Vagina (tissue), 2 donors: ENCODE data around the gene CREM. TPM values are rescaled to one million over a fixed set of nuclear protein-coding genes. Genes with fewer than 3 reads are reported as not detected.

ENCODE experiments used
- DNase-seq, 2 donors: peaks; one replicate each; pipeline ENCODE4 v3.0.0-alpha.2; 2017; ENCODE audit errors: extremely low spot score in 2 of 2
- H3K27ac ChIP-seq: fragments of 200-600 bp; sonication (generic); one replicate; pipeline ENCODE4 v1.5.1; 2019
- H3K27me3 ChIP-seq: fragments of 200-600 bp; sonication (generic); one replicate; pipeline ENCODE4 v1.5.1; 2019
- H3K36me3 ChIP-seq, 2 donors: fragments of 200-600 bp; sonication (generic); one replicate each; pipeline ENCODE4 v1.5.1; 2017 to 2019
- H3K4me1 ChIP-seq: fragments of 200-600 bp; sonication (generic); one replicate; pipeline ENCODE4 v1.5.1; 2019
- H3K4me3 ChIP-seq, 2 donors: fragments of 200-600 bp; sonication (generic); 1 replicate in 1 of 2; 2 replicates in 1 of 2; pipeline ENCODE4 v1.5.1; 2016 to 2019
- H3K9me3 ChIP-seq: fragments of 200-600 bp; sonication (generic); one replicate; pipeline ENCODE4 v1.5.1; 2019
- POLR2A ChIP-seq, 2 donors: fragments of 450-650 bp; IDR thresholded peaks; one replicate each; pipeline ENCODE4 v1.6.1; 2017; ENCODE audit warnings: antibody characterized with exemption in 2 of 2, mild to moderate bottlenecking in 2 of 2, moderate library complexity in 2 of 2
- POLR2AphosphoS5 ChIP-seq, 2 donors: sonication (generic); formaldehyde crosslinking; IDR thresholded peaks; one replicate each; pipeline ENCODE4 v1.9.0; 2017; ENCODE audit warnings: antibody characterized with exemption in 2 of 2, mild to moderate bottlenecking in 2 of 2, low read depth in 1 of 2; ENCODE audit not compliant: insufficient read depth in 1 of 2
- intact Hi-C: fragments of 100-400 bp; cut with DNase I; formaldehyde crosslinking; loops from one replicate; pipeline ENCODE4 v1.15.1; 2023
- total RNA-seq: library from RNA; depleted of rRNA; stranded (reverse); fragments of >200 nt; gene quantifications from one replicate; pipeline ENCODE4 v1.2.3, GENCODE V29; 2016
- TF ChIP-seq, protein P1 (sequence below), 3 experiments: fragments of 450-650 bp in 2 of 3; fragments of 200-600 bp in 1 of 3; sonication (generic) in 1 of 3; IDR thresholded peaks; one replicate each; pipeline ENCODE4 v1.5.1; 2017 to 2019; ENCODE audit warnings: antibody characterized with exemption in 3 of 3, mild to moderate bottlenecking in 2 of 3, moderate library complexity in 2 of 3

Gene CREM
- total RNA-seq, 1 donor from 2014 or later: 32.9 TPM

DNA sequence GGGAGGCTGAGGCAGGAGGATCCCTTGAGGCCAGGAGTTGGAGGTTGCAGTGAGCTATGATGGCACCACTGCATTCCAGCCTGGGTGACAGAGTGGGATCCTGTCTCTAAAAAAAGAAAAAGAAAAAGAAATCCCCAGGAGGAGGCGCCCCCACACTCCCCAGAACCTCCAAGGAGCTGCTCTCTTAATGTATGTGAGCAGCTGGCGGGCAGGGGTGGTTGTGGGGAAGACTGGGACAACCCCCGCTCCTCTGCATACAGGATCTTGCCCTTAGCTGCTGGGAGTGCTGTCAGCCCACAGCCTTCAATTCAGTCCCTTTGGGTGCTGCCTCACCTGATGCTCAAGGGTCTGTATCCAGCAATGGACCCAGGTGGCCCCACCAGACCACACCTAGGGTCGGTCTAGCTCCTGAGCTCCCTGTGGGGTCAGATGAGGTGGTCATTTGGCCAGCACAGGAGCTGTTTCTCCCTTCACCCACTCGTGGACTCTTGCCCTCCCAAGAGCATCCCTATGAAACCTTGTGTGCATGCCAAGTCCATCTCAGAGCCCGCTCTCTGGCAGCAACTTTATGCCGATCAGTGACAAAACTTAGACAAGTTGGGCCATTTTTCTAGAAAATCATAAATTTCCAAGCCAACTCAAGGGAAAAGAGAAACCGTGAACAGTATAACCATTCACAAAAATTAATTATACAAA, 97.5 kb downstream of the CREM start:
- no peak for DNase-seq
- intact Hi-C loops: no loop called here

DNA sequence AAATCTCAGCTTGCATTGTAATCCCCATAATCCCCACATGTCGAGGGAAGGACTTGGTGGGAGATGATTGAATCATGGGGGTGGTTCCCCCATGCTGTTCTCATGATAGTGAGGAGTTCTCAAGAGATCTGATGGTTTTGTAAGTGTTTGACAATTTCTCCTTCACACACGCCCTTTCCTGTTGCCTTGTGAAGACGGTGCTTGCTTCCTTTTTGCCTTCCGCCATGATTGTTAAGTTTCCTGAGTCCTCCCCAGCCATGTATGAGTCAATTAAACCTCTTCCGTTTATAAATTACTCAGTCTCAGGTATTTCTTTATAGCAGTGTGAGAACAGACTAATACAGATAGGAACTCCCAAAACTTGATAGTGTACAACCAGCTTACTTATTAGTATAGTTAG, 98.6 kb downstream of the CREM start:
- no peak for TF ChIP-seq POLR2AphosphoS5 (IDR thresholded peaks at IDR 0.05; ENCODE audit: insufficient read depth in 1 of 2, low read depth in 1 of 2)
- H3K36me3 ChIP-seq: no peaks in the 10 kb centered on the region
- DNase-seq: no peak
- no peak overlapping the region for H3K27ac ChIP-seq
- H3K27me3 ChIP-seq: no peaks in the 10 kb centered on the region
- no peak overlapping the region for H3K4me3 ChIP-seq
- H3K4me1 ChIP-seq: no peaks in the 10 kb centered on the region
- intact Hi-C loops: no loop called here
- no peaks in the 10 kb centered on the region for H3K9me3 ChIP-seq

More for the DNA sequence above, 97.5 kb downstream of the CREM start:
- TF ChIP-seq POLR2A (IDR thresholded peaks at IDR 0.05) (no peak), POLR2AphosphoS5 (IDR thresholded peaks at IDR 0.05; ENCODE audit: insufficient read depth in 1 of 2, low read depth in 1 of 2) (no peak)
- TF ChIP-seq, protein P1, sequence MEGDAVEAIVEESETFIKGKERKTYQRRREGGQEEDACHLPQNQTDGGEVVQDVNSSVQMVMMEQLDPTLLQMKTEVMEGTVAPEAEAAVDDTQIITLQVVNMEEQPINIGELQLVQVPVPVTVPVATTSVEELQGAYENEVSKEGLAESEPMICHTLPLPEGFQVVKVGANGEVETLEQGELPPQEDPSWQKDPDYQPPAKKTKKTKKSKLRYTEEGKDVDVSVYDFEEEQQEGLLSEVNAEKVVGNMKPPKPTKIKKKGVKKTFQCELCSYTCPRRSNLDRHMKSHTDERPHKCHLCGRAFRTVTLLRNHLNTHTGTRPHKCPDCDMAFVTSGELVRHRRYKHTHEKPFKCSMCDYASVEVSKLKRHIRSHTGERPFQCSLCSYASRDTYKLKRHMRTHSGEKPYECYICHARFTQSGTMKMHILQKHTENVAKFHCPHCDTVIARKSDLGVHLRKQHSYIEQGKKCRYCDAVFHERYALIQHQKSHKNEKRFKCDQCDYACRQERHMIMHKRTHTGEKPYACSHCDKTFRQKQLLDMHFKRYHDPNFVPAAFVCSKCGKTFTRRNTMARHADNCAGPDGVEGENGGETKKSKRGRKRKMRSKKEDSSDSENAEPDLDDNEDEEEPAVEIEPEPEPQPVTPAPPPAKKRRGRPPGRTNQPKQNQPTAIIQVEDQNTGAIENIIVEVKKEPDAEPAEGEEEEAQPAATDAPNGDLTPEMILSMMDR (IDR thresholded peaks at IDR 0.05): no peak
- Histone ChIP-seq H3K4me3 (no peak overlapping the region), H3K27me3 (no peaks in the 10 kb centered on the region), H3K9me3 (no peaks in the 10 kb centered on the region), H3K27ac (no peak overlapping the region), H3K36me3 (no peaks in the 10 kb centered on the region), H3K4me1 (no peaks in the 10 kb centered on the region)

DNA sequence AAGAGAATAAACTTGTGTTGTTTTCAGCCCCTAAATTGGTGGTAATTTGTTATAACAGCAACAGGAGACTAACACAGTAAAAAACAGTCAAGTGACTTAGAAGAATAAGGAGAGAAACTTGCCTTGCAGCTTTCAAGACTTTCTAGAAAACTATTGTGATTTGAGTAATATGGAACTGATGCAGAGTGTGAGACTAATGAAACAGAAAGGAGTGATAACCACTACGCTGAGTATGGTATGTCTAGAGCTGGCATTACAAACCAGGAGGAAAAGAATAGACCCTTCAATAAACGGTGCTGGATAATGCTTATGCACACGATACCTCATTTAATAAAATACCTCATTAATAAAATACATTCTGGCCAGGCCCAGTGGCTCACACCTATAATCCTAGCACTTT, 99.9 kb downstream of the CREM start:
- Histone ChIP-seq H3K27me3 (no peaks in the 10 kb centered on the region), H3K27ac (no peak overlapping the region), H3K4me3 (no peak overlapping the region), H3K9me3 (no peaks in the 10 kb centered on the region), H3K4me1 (no peaks in the 10 kb centered on the region), H3K36me3 (no peaks in the 10 kb centered on the region)
- intact Hi-C loops: no loop called here
- TF ChIP-seq POLR2AphosphoS5 (IDR thresholded peaks at IDR 0.05; ENCODE audit: insufficient read depth in 1 of 2, low read depth in 1 of 2) (no peak), POLR2A (IDR thresholded peaks at IDR 0.05) (no peak)
- no peak for DNase-seq

DNA sequence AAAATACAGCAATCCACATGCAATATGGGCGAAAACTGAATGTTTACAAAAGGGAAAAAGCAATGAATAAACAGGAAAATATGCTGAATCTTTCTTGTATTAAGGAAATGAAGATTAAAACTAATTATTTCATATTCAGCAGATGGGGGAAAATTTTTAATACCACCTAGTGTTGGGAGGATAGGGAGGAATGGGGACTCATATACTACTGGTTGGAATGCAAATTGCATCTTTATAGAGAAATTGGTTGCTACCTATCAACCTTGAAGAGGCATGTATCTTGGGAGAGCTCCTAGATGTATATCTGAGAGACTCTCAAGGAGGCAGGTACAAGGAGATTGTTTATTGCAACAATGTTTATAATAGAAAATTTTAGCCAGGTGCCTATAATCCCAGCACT, 101.4 kb downstream of the CREM start:
- intact Hi-C loops: no loop called here
- no peaks in the 10 kb centered on the region for H3K9me3 ChIP-seq
- no peak for TF ChIP-seq POLR2A (IDR thresholded peaks at IDR 0.05)
- TF ChIP-seq POLR2AphosphoS5 (IDR thresholded peaks at IDR 0.05; ENCODE audit: insufficient read depth in 1 of 2, low read depth in 1 of 2): no peak
- TF ChIP-seq, protein P1 (IDR thresholded peaks at IDR 0.05): no peak
- no peaks in the 10 kb centered on the region for H3K4me1 ChIP-seq
- no peak for DNase-seq
- no peaks in the 10 kb centered on the region for H3K27me3 ChIP-seq
- H3K4me3 ChIP-seq: no peak overlapping the region
- no peak overlapping the region for H3K27ac ChIP-seq
- no peaks in the 10 kb centered on the region for H3K36me3 ChIP-seq

DNA sequence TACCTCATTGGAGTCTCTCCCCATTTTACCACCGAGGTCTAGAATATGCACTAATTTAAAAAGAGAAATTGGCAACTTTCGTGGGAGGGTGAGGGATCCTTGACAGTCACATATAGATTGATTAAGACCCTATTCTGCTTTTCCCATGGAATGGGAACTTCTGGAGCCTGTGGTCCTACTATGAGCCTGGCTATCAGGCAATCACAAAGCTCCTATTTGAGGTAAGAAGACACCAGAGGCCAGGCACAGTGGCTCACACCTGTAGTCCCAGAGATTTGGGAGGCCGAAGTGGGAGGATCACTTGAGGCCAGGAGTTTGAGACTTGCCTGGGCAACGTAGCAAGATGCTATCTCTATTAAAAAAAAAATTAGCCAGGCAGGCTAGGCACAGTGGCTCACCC, 105.0 kb downstream of the CREM start:
- H3K4me1 ChIP-seq: no peaks in the 10 kb centered on the region
- no peak overlapping the region for H3K27ac ChIP-seq
- intact Hi-C loops: no loop called here
- no peak for TF ChIP-seq POLR2AphosphoS5 (IDR thresholded peaks at IDR 0.05; ENCODE audit: insufficient read depth in 1 of 2, low read depth in 1 of 2)
- TF ChIP-seq, protein P1 (IDR thresholded peaks at IDR 0.05): no peak
- no peak for TF ChIP-seq POLR2A (IDR thresholded peaks at IDR 0.05)
- no peak for DNase-seq
- H3K4me3 ChIP-seq: no peak overlapping the region
- H3K36me3 ChIP-seq: no peaks in the 10 kb centered on the region
- no peaks in the 10 kb centered on the region for H3K27me3 ChIP-seq
- no peaks in the 10 kb centered on the region for H3K9me3 ChIP-seq

DNA sequence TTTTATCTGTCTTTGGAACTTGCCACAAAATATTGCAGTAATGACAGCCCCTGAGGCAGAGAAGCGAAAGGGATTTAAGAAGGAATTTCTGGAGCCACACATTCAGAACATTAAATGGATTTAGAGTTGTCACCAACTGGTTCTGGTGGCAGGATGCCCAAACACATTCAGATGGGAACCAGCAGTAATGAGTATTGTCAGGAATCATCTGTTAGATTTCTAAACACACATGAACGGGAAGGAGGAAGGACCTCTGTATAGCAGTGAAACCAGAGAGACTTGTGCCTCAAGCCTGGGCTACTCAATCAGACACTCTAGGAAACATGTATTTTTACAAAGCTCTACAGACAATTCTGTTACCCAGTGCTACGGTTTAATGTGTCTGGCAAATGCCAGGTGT, 105.9 kb downstream of the CREM start:
- Histone ChIP-seq H3K4me3 (no peak overlapping the region), H3K9me3 (no peaks in the 10 kb centered on the region), H3K27me3 (no peaks in the 10 kb centered on the region), H3K27ac (no peak overlapping the region), H3K4me1 (no peaks in the 10 kb centered on the region), H3K36me3 (no peaks in the 10 kb centered on the region)
- TF ChIP-seq, protein P1 (IDR thresholded peaks at IDR 0.05): no peak
- TF ChIP-seq POLR2AphosphoS5 (IDR thresholded peaks at IDR 0.05; ENCODE audit: insufficient read depth in 1 of 2, low read depth in 1 of 2): no peak
- no peak for TF ChIP-seq POLR2A (IDR thresholded peaks at IDR 0.05)
- no peak for DNase-seq
- intact Hi-C loops: no loop called here
